DOHH2 (cell line): Measurements from ENCODE around the gene LOXHD1.

Experiments used
- H3F3A ChIP-seq: fragments of 200-600 bp; sonication (generic), shearing (Covaris generic); 2 replicates; pipeline ENCODE4 v1.6.0; 2016; ENCODE audit warnings: antibody characterized with exemption, mild to moderate bottlenecking; ENCODE audit not compliant: control insufficient read depth, insufficient read depth
- H3K27ac ChIP-seq: fragments of 200-600 bp; sonication (generic); 2 replicates; pipeline ENCODE4 v1.5.1; 2014; ENCODE audit warnings: low read depth, mild to moderate bottlenecking, low read length, moderate library complexity
- H3K27me3 ChIP-seq: fragments of 200-600 bp; sonication (generic); 2 replicates; pipeline ENCODE4 v1.6.1; 2014; ENCODE audit warnings: mild to moderate bottlenecking, low read length, mixed read lengths; ENCODE audit not compliant: control insufficient read depth
- H3K36me3 ChIP-seq: fragments of 200-600 bp; sonication (generic); 2 replicates; pipeline ENCODE4 v1.6.1; 2014; ENCODE audit warnings: mild to moderate bottlenecking, low read length, moderate library complexity, mixed read lengths; ENCODE audit not compliant: control insufficient read depth
- H3K4me1 ChIP-seq: fragments of 200-600 bp; sonication (generic); 2 replicates; pipeline ENCODE4 v1.6.1; 2014; ENCODE audit warnings: mild to moderate bottlenecking, low read length, mixed read lengths; ENCODE audit not compliant: control insufficient read depth
- H3K4me2 ChIP-seq: fragments of 200-600 bp; sonication (generic); 2 replicates; pipeline ENCODE4 v1.6.0; 2014; ENCODE audit warnings: mild to moderate bottlenecking, low read length, moderate library complexity
- H3K4me3 ChIP-seq: fragments of 200-600 bp; sonication (generic); 2 replicates; pipeline ENCODE4 v1.5.1; 2014; ENCODE audit warnings: mild to moderate bottlenecking, low read length, mixed read lengths
- H3K79me2 ChIP-seq: fragments of 200-600 bp; sonication (generic); 2 replicates; pipeline ENCODE4 v1.6.1; 2014; ENCODE audit warnings: mild to moderate bottlenecking, low read length, mixed read lengths; ENCODE audit not compliant: control insufficient read depth
- H3K9me2 ChIP-seq: fragments of 200-600 bp; sonication (generic); replicated peaks from 2 replicates; pipeline ENCODE4 v1.6.1; 2014; ENCODE audit warnings: mild to moderate bottlenecking, low read length, mixed read lengths; ENCODE audit not compliant: control insufficient read depth
- H3K9me3 ChIP-seq: fragments of 200-600 bp; sonication (generic); 2 replicates; pipeline ENCODE4 v1.6.1; 2014; ENCODE audit warnings: antibody characterized with exemption, low read length, mixed read lengths; ENCODE audit not compliant: control insufficient read depth, insufficient read depth
- H4K20me1 ChIP-seq: fragments of 200-600 bp; sonication (generic); 2 replicates; pipeline ENCODE4 v1.6.0; 2014; ENCODE audit warnings: low read depth, mild to moderate bottlenecking, antibody characterized with exemption, low read length, moderate library complexity; ENCODE audit not compliant: control insufficient read depth, insufficient read depth
- EZH2phosphoT487 ChIP-seq: fragments of 200-600 bp; sonication (generic); IDR thresholded peaks from 2 replicates; pipeline ENCODE4 v1.6.1; 2017; ENCODE audit warnings: borderline replicate concordance, mild to moderate bottlenecking, antibody characterized with exemption, low read length, moderate library complexity, mixed read lengths
- TF ChIP-seq, protein P1 (sequence below): fragments of 200-600 bp; sonication (generic); IDR thresholded peaks from one replicate; pipeline ENCODE4 v1.5.1; 2014; ENCODE audit warnings: antibody characterized with exemption, mild to moderate bottlenecking, low read depth, low read length; ENCODE audit not compliant: poor library complexity, severe bottlenecking

Gene LOXHD1

DNA sequence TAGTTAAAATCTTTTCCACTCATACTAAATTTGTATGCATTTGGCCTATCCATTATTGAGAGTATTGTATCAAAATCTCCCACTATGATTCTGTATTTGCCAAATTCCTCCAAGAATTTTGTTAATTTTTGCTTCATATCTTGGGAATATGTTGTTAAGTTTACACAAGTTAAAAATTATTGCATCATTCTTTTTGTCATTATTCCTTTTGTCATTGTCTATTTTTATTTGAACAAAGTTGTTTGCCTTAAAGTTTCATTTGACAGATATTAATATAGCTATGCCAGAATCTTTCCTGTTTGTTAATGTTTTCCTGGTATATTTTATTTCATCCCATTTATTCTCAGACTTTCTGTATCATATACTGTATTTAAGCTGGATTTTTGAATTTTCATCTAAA lies 41.3 kb downstream of the LOXHD1 start:
- no peaks in the 10 kb centered on the region for H3F3A ChIP-seq
- H3K4me3 ChIP-seq, result no peak overlapping the region
- no peaks in the 10 kb centered on the region for H3K9me2 ChIP-seq
- H3K4me1 ChIP-seq, result no peaks in the 10 kb centered on the region
- H3K27ac ChIP-seq, result no peak overlapping the region
- H3K27me3 ChIP-seq, result peaks cover 11% of the 10 kb centered on the region
- no peaks in the 10 kb centered on the region for H3K36me3 ChIP-seq
- H4K20me1 ChIP-seq, result no peaks in the 10 kb centered on the region
- no peak for TF ChIP-seq EZH2phosphoT487
- TF ChIP-seq, protein P1, sequence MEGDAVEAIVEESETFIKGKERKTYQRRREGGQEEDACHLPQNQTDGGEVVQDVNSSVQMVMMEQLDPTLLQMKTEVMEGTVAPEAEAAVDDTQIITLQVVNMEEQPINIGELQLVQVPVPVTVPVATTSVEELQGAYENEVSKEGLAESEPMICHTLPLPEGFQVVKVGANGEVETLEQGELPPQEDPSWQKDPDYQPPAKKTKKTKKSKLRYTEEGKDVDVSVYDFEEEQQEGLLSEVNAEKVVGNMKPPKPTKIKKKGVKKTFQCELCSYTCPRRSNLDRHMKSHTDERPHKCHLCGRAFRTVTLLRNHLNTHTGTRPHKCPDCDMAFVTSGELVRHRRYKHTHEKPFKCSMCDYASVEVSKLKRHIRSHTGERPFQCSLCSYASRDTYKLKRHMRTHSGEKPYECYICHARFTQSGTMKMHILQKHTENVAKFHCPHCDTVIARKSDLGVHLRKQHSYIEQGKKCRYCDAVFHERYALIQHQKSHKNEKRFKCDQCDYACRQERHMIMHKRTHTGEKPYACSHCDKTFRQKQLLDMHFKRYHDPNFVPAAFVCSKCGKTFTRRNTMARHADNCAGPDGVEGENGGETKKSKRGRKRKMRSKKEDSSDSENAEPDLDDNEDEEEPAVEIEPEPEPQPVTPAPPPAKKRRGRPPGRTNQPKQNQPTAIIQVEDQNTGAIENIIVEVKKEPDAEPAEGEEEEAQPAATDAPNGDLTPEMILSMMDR, result no peak
- H3K79me2 ChIP-seq, result no peaks in the 10 kb centered on the region
- no peaks in the 10 kb centered on the region for H3K9me3 ChIP-seq
- H3K4me2 ChIP-seq, result no peak overlapping the region

DNA sequence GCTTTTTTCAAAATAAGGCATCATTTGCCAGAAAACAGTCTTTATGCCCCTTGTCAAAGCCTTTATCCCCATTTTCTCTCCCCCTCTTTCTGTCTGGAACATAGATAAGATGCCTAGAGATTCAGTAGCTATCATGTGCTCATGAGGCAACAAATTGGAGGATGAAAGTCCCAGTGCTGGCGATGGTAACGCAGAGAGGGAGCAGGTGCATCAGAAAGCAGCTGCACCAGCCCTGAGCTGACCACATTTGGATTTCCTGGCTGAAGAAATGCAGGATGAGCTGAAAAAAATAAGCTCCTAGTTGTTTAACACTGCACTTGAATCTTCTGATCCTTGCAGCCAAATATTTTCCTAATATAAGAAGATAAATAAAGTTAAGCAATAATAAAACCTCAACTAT lies 48.0 kb downstream of the LOXHD1 start:
- Histone ChIP-seq H3K4me2 (no peak overlapping the region), H4K20me1 (no peaks in the 10 kb centered on the region), H3K36me3 (no peaks in the 10 kb centered on the region), H3F3A (no peaks in the 10 kb centered on the region), H3K79me2 (no peaks in the 10 kb centered on the region), H3K4me3 (no peak overlapping the region), H3K4me1 (no peaks in the 10 kb centered on the region), H3K27ac (no peak overlapping the region), H3K27me3 (peaks cover 22% of the 10 kb centered on the region), H3K9me3 (no peaks in the 10 kb centered on the region), H3K9me2 (no peaks in the 10 kb centered on the region)
- TF ChIP-seq, protein P1, result no peak
- no peak for TF ChIP-seq EZH2phosphoT487

DNA sequence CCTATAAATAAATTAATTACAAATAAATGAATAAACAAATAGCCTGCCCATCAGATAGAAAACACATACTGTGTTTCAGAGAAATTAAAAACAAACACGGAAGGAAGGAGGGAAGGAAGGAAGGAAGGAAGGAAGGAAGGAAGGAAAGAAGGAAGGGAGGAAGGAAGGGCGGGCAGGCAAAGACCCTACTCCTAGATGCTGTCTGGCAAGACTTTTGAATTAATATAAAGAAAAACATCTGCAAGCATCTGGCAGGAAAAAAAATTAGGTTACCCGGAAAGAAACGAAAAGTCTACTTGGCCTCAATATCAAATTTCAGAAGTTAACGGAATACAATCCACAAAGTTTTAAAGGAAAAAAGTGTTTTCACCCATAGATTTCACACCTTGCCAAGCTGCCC lies 49.1 kb downstream of the LOXHD1 start:
- no peaks in the 10 kb centered on the region for H3K9me3 ChIP-seq
- no peaks in the 10 kb centered on the region for H3F3A ChIP-seq
- H4K20me1 ChIP-seq, result no peaks in the 10 kb centered on the region
- H3K4me2 ChIP-seq, result no peak overlapping the region
- no peak for TF ChIP-seq EZH2phosphoT487
- TF ChIP-seq, protein P1, result no peak
- H3K4me1 ChIP-seq, result no peaks in the 10 kb centered on the region
- H3K79me2 ChIP-seq, result no peaks in the 10 kb centered on the region
- H3K36me3 ChIP-seq, result no peaks in the 10 kb centered on the region
- H3K9me2 ChIP-seq, result no peaks in the 10 kb centered on the region
- H3K27ac ChIP-seq, result no peak overlapping the region
- H3K4me3 ChIP-seq, result no peak overlapping the region
- H3K27me3 ChIP-seq, result peaks cover 25% of the 10 kb centered on the region
